ENCODE data around the gene PLXNB2. TPM values are rescaled to one million over a fixed set of nuclear protein-coding genes. Genes with fewer than 3 reads are reported as not detected.
A peak's percentile ranks its signal among the peaks of the same experiment; 100 is the strongest.

PLXNB2 gene
- total and polyA plus RNA-seq, 2 of the 4 experiments (the other 2 are of a cell fraction) = 73.1 to 202 TPM

GRCh38 chr22:50243685-50244419 lies 63.6 kb downstream of the PLXNB2 start:
- WGBS, 2 experiments (ENCODE audit: extremely low coverage in 2 of 2, insufficient read length in 1 of 2) = 28% methylated on average over 13 of the region's 27 CpGs; no CpG with 5 or more reads in 1 of the 2 experiments
- H3K27me3 ChIP-seq (ENCODE audit: control insufficient read depth, insufficient read depth, low read length) = no peaks in the 10 kb centered on the region
- H3K9me1 ChIP-seq (ENCODE audit: insufficient read depth, low read length) = 0 out of 2 replicates have a peak, but pooled peaks cover 3% of the 10 kb centered on the region
- DNase-seq (peak; percentile 16), ATAC-seq (ENCODE audit: low read depth) (no peak)
- H3K36me3 ChIP-seq (ENCODE audit: control insufficient read depth, insufficient read depth, low read length) = peaks cover 32% of the 10 kb centered on the region
- H3K27ac ChIP-seq (ENCODE audit: insufficient read depth, low read length) = peak overlapping the region; percentile 81
- BruUV-seq (replicated peaks) = no TSS peak
- intact Hi-C loops (cut with micrococcal nuclease) = loop anchor here (2.0 kb wide), 1 partner anchor 255 kb away; no protein-coding TSS in a partner anchor
- peak overlapping the region; percentile 88 for H2AK9ac ChIP-seq (replicated peaks; ENCODE audit: low read depth, low read length, poor library complexity)
- peaks cover 5% of the 10 kb centered on the region for H3K4me1 ChIP-seq (ENCODE audit: control insufficient read depth, insufficient read depth, low read length)
- H3K9me3 ChIP-seq (ENCODE audit: control insufficient read depth, insufficient read depth, low read length) = no peaks in the 10 kb centered on the region
- no peak overlapping the region for H2BK120ac ChIP-seq (ENCODE audit: low read depth, low read length)
- in situ Hi-C loops (cut with MboI; ENCODE audit: low sequenced_read_pairs) = no loop called here
- H4K5ac ChIP-seq (ENCODE audit: low read depth, low read length) = no peak overlapping the region
- ChIA-PET POLR2A (ENCODE audit: unreplicated experiment) (interaction anchor here (0.6 kb wide), 1 partner anchor 249 kb away, joined by 6 read pairs; no protein-coding TSS in a partner anchor), CTCF (interaction anchor here (0.6 to 1.0 kb wide), 3 partner anchors 22 to 377 kb away, joined by 3 to 10 read pairs (median 3); no protein-coding TSS in a partner anchor)
- no peak overlapping the region for H2BK20ac ChIP-seq (ENCODE audit: low read depth, low read length)
- no peak overlapping the region for H2BK15ac ChIP-seq (ENCODE audit: low read depth, low read length)
- TF ChIP-seq BHLHE40 (IDR thresholded peaks at IDR 0.05; ENCODE audit: low read depth, low read length) = no peak
- TF ChIP-seq FOS (IDR thresholded peaks at IDR 0.05; ENCODE audit: low read depth, low read length) = no peak
- no peak for TF ChIP-seq RCOR1 (IDR thresholded peaks at IDR 0.05; ENCODE audit: insufficient replicate concordance, low read length)
- no peak for TF ChIP-seq ELK1 (IDR thresholded peaks at IDR 0.05; ENCODE audit: borderline replicate concordance, low read depth, low read length)
- no peak for TF ChIP-seq POLR2A (IDR thresholded peaks at IDR 0.05; ENCODE audit: low read depth, low read length)
- TF ChIP-seq NFE2L2 (IDR thresholded peaks at IDR 0.05; ENCODE audit: low read depth, low read length) = no peak
- TF ChIP-seq CTCF (conservative IDR thresholded peaks at IDR 0.05; ENCODE audit: low read depth, low read length) = no peak
- peaks cover 15 to 62% of the 10 kb centered on the region in 2 experiments for H3K79me1 ChIP-seq (ENCODE audit: low read depth in 1 of 2, low read length in 2 of 2)
- peak overlapping the region; percentile 95 for H3K4me2 ChIP-seq (ENCODE audit: low read depth, low read length)
- H3K56ac ChIP-seq (ENCODE audit: extremely low read depth, insufficient read depth, low read length) = 0 out of 2 replicates have a peak overlapping the region, but pooled peaks have one; percentile 20
- peak overlapping the region; percentile 61 for H3K14ac ChIP-seq (replicated peaks; ENCODE audit: low read depth, low read length)
- peak overlapping the region; percentile 48 for H3K4ac ChIP-seq (ENCODE audit: low read depth, low read length)
- peaks cover 41% of the 10 kb centered on the region for H4K20me1 ChIP-seq (ENCODE audit: insufficient read depth, low read length)
- H4K91ac ChIP-seq (ENCODE audit: insufficient read depth, low read depth, low read length) = no peak overlapping the region
- peak overlapping the region; percentile 96 for H3K4me3 ChIP-seq (ENCODE audit: insufficient read depth, low read depth, low read length)
- H2AFZ ChIP-seq (replicated peaks; ENCODE audit: low read length, poor library complexity) = peak overlapping the region; percentile 96
- peak overlapping the region; percentile 90 for H3K9ac ChIP-seq (ENCODE audit: low read depth, low read length)
- H3K18ac ChIP-seq (ENCODE audit: low read depth, low read length) = no peak overlapping the region
- no peak overlapping the region for H2BK5ac ChIP-seq (ENCODE audit: low read depth, low read length, poor library complexity, severe bottlenecking)
- H2AK5ac ChIP-seq (ENCODE audit: low read depth, low read length) = peak overlapping the region; percentile 64; the same call in 1 of the 2 replicates
- dilution Hi-C loops (cut with HindIII; ENCODE audit: low sequenced_read_pairs, unreplicated experiment) = no loop called here
- H4K8ac ChIP-seq (ENCODE audit: low read depth in 2 of 2, low read length in 2 of 2) = peak overlapping the region; percentile 16 to 99; a peak in 3 of 4 replicates
- H3K23ac ChIP-seq (ENCODE audit: low read depth, low read length) = peak overlapping the region; percentile 11
